Neural crest cell (in vitro differentiated cells): ENCODE data around the gene TUBA8. TPM values are rescaled to one million over a fixed set of nuclear protein-coding genes. Genes with fewer than 3 reads are reported as not detected.
"Not testable (repeated sequence)": the region's sequence is repeated elsewhere in the genome, so short reads cannot be mapped to it uniquely, and the experiment has no call there.

Source experiments
- DNase-seq: peaks from one replicate; pipeline ENCODE4 v3.0.0; 2021; ENCODE audit warnings: low read depth, mixed read lengths, low spot score
- H3K27ac Mint-ChIP-seq: one replicate; pipeline ENCODE4 v1.8.0; 2021; ENCODE audit warnings: mild to moderate bottlenecking, mixed read lengths; ENCODE audit not compliant: unreplicated experiment
- H3K27me3 Mint-ChIP-seq: 2 replicates; pipeline ENCODE4 v1.8.0; 2021; ENCODE audit warnings: low read depth, mild to moderate bottlenecking, mixed read lengths
- H3K36me3 Mint-ChIP-seq: 2 replicates; pipeline ENCODE4 v1.8.0; 2021; ENCODE audit warnings: low read depth, mild to moderate bottlenecking, mixed read lengths
- H3K4me1 Mint-ChIP-seq: 2 replicates; pipeline ENCODE4 v1.8.0; 2021; ENCODE audit warnings: mixed read lengths
- H3K4me3 Mint-ChIP-seq: one replicate; pipeline ENCODE4 v1.8.0; 2021; ENCODE audit warnings: mild to moderate bottlenecking, mixed read lengths
- H3K9me3 Mint-ChIP-seq: 2 replicates; pipeline ENCODE4 v1.8.0; 2021; ENCODE audit warnings: mixed read lengths
- total RNA-seq: library from RNA; stranded (reverse); gene quantifications from 2 replicates; pipeline ENCODE4 v1.2.1, GENCODE V29; 2021

The TUBA8 gene
- total RNA-seq, 1 donor from 2014 or later: 2.0 TPM

DNA sequence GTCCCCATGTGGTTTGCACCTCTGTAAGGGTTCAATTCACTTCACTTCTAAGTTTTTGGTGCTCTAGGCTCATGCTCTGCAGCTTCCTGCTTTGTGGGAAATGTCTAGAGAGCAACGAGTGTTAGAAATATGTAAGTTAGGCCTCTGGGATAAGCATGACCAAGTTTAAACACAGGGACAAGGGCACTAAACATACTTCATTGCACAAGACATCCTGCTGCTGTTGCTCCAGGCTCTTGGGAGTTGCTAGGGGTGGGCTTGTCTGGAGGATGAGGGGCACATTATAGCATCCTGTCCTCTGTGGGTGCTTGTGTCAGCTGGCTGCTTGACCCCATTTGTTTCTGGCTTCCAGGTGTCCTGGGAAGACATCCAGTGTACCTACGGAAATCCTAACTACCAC is 62.8 kb downstream of the TUBA8 start:
- not testable (repeated sequence) for H3K4me1 Mint-ChIP-seq, H3K4me3 Mint-ChIP-seq, DNase-seq, H3K27me3 Mint-ChIP-seq, H3K27ac Mint-ChIP-seq, H3K9me3 Mint-ChIP-seq, H3K36me3 Mint-ChIP-seq

Other genes starting within 250 kb of the TUBA8 start
- 84.5 and 87.1 TPM in 2 replicates for gene MICAL3, start 86.2 kb upstream of the TUBA8 start, total RNA-seq
- gene PEX26, start 32.8 kb upstream of the TUBA8 start, total RNA-seq: 44.9 and 46.0 TPM in 2 replicates
- 2.1 and 2.2 TPM in 2 replicates for gene USP18, start 39.4 kb downstream of the TUBA8 start, total RNA-seq